Upper lobe of right lung (tissue), 1 donor: ENCODE measurements around the gene CSAG3. TPM values are rescaled to one million over a fixed set of nuclear protein-coding genes. Genes with fewer than 3 reads are reported as not detected.
"Not testable (repeated sequence)": the region's sequence is repeated elsewhere in the genome, so short reads cannot be mapped to it uniquely, and the experiment has no call there.

Experiments used
- ATAC-seq: fragments of 200-7000 bp; cut with Tn5 transposase; one replicate; pipeline ENCODE4 v1.9.1; 2020; ENCODE audit warnings: mild to moderate bottlenecking, moderate library complexity
- DNase-seq: peaks from one replicate; pipeline ENCODE4 v3.0.0-alpha.2; 2020
- H3K27ac ChIP-seq: fragments of 200-600 bp; one replicate; pipeline ENCODE4 v1.8.0; 2022
- H3K27me3 ChIP-seq: fragments of 200-600 bp; one replicate; pipeline ENCODE4 v1.8.0; 2022; ENCODE audit warnings: mild to moderate bottlenecking
- H3K36me3 ChIP-seq: fragments of 200-600 bp; one replicate; pipeline ENCODE4 v1.8.0; 2022
- H3K4me1 ChIP-seq: fragments of 200-600 bp; one replicate; pipeline ENCODE4 v1.8.0; 2022
- H3K4me3 ChIP-seq: fragments of 200-600 bp; one replicate; pipeline ENCODE4 v1.8.0; 2022; ENCODE audit warnings: mild to moderate bottlenecking
- H3K9me3 ChIP-seq: fragments of 200-600 bp; one replicate; pipeline ENCODE4 v1.8.0; 2022
- CTCF ChIP-seq: fragments of 200-600 bp; IDR thresholded peaks from one replicate; pipeline ENCODE4 v1.8.0; 2022; ENCODE audit warnings: antibody characterized with exemption
- intact Hi-C: fragments of 100-400 bp; cut with DNase I; formaldehyde crosslinking; loops from one replicate; pipeline ENCODE4 v1.11.0; 2022
- total RNA-seq: library from RNA; stranded (reverse); fragmentation: NEBNext Ultra II Directional; extraction: Animal tissue kit (Norgen Biotek cat#: 25700); gene quantifications from one replicate; pipeline ENCODE4 v1.2.1, GENCODE V29; 2021
- donor health status: DM: no; HTN: yes; CAD: no; lungs with severe emphysema.

CSAG3 gene
- total RNA-seq, 1 donor from 2014 or later, result not detected

- no peak for DNase-seq
- no peak for TF ChIP-seq CTCF
- Histone ChIP-seq H3K36me3 (no peaks in the 10 kb centered on the region), H3K4me3 (no peak overlapping the region), H3K4me1 (no peaks in the 10 kb centered on the region), H3K9me3 (no peaks in the 10 kb centered on the region), H3K27me3 (no peaks in the 10 kb centered on the region), H3K27ac (no peak overlapping the region)
- no peak for ATAC-seq
- intact Hi-C loops, result no loop called here
Observed at GRCh38 chrX:152735860-152736511, 23.0 kb upstream of the CSAG3 start.

- H3K27ac ChIP-seq, H3K36me3 ChIP-seq, intact Hi-C loops, H3K9me3 ChIP-seq, DNase-seq, H3K4me3 ChIP-seq, ATAC-seq, H3K27me3 ChIP-seq, H3K4me1 ChIP-seq: not testable (repeated sequence)
Observed at GRCh38 chrX:152736528-152736927, 22.5 kb upstream of the CSAG3 start.

- TF ChIP-seq CTCF, result no peak
- H3K36me3 ChIP-seq, result no peaks in the 10 kb centered on the region
- DNase-seq (no peak), ATAC-seq (no peak)
- H3K9me3 ChIP-seq, result no peaks in the 10 kb centered on the region
- intact Hi-C loops, result no loop called here
- H3K27me3 ChIP-seq, result no peaks in the 10 kb centered on the region
- no peak overlapping the region for H3K27ac ChIP-seq
- no peak overlapping the region for H3K4me3 ChIP-seq
- H3K4me1 ChIP-seq, result no peaks in the 10 kb centered on the region
Observed at GRCh38 chrX:152738560-152738959, 20.5 kb upstream of the CSAG3 start.

GRCh38 chrX:152753686-152754650 lies 5.0 kb upstream of the CSAG3 start, which contains the start of gene MAGEA2:
TSS of gene MAGEA2 (minus strand) at chrX:152753842. CDS start at chrX:152751363, 2,479 bp downstream.
- DNase-seq, H3K4me3 ChIP-seq, intact Hi-C loops, ATAC-seq, H3K4me1 ChIP-seq, H3K27ac ChIP-seq, H3K36me3 ChIP-seq, H3K9me3 ChIP-seq, H3K27me3 ChIP-seq: not testable (repeated sequence)

GRCh38 chrX:152754871-152755270 lies 4.1 kb upstream of the CSAG3 start:
- intact Hi-C loops, H3K27me3 ChIP-seq, H3K4me1 ChIP-seq, H3K9me3 ChIP-seq, DNase-seq, ATAC-seq, H3K4me3 ChIP-seq, H3K27ac ChIP-seq, H3K36me3 ChIP-seq: not testable (repeated sequence)

GRCh38 chrX:152759544-152759943 lies 526 bp downstream of the CSAG3 start:
- H3K4me1 ChIP-seq, intact Hi-C loops, H3K27ac ChIP-seq, DNase-seq, H3K4me3 ChIP-seq, ATAC-seq, H3K36me3 ChIP-seq, H3K27me3 ChIP-seq, H3K9me3 ChIP-seq: not testable (repeated sequence)

GRCh38 chrX:152761582-152761981 lies 2.6 kb downstream of the CSAG3 start:
- ATAC-seq, H3K4me1 ChIP-seq, intact Hi-C loops: not testable (repeated sequence)

GRCh38 chrX:152766562-152766961 lies 7.5 kb downstream of the CSAG3 start:
- intact Hi-C loops, H3K9me3 ChIP-seq, H3K36me3 ChIP-seq, H3K27ac ChIP-seq, H3K27me3 ChIP-seq, H3K4me3 ChIP-seq, H3K4me1 ChIP-seq, ATAC-seq, DNase-seq: not testable (repeated sequence)

More at GRCh38 chrX:152761582-152761981, 2.6 kb downstream of the CSAG3 start:
- not testable (repeated sequence) for H3K36me3 ChIP-seq, H3K27me3 ChIP-seq, H3K27ac ChIP-seq, H3K4me3 ChIP-seq, DNase-seq, H3K9me3 ChIP-seq

GRCh38 chrX:152769549-152770289 lies 10.7 kb downstream of the CSAG3 start, which contains the start of gene MAGEA6:
TSS of gene MAGEA6 (minus strand) at chrX:152769689. CDS start at chrX:152767650, 2,039 bp downstream.
- H3K36me3 ChIP-seq, H3K27ac ChIP-seq, H3K27me3 ChIP-seq, H3K4me1 ChIP-seq, H3K9me3 ChIP-seq, ATAC-seq, intact Hi-C loops, H3K4me3 ChIP-seq, DNase-seq: not testable (repeated sequence)

- H3K36me3 ChIP-seq, H3K27ac ChIP-seq, H3K4me1 ChIP-seq, H3K27me3 ChIP-seq, intact Hi-C loops, H3K9me3 ChIP-seq, H3K4me3 ChIP-seq, DNase-seq: not testable (repeated sequence)
- peak; percentile 45 for ATAC-seq
Observed at GRCh38 chrX:152787062-152787461, 28.0 kb downstream of the CSAG3 start.
